Smooth muscle cell (in vitro differentiated cells): ENCODE measurements around the gene SYTL3. TPM values are rescaled to one million over a fixed set of nuclear protein-coding genes. Genes with fewer than 3 reads are reported as not detected.

Source experiments
- DNase-seq: peaks from one replicate; lab custom pipeline; 2025; ENCODE audit not compliant: unreplicated experiment; lab: John Stamatoyannopoulos, UW
- H2AFZ ChIP-seq: fragments of 200-600 bp; sonication (generic); 2 replicates; pipeline ENCODE4 v1.6.0; 2016; ENCODE audit warnings: antibody characterized with exemption, low read depth, mild to moderate bottlenecking
- H3F3A ChIP-seq: fragments of 200-600 bp; sonication (generic); 2 replicates; pipeline ENCODE4 v1.6.0; 2017; ENCODE audit warnings: antibody characterized with exemption, low read depth
- H3K27ac ChIP-seq: fragments of 200-600 bp; sonication (generic); 2 replicates; pipeline ENCODE4 v1.5.1; 2016; ENCODE audit warnings: low read depth, mild to moderate bottlenecking
- H3K27me3 ChIP-seq: fragments of 200-600 bp; sonication (generic); 2 replicates; pipeline ENCODE4 v1.6.1; 2016; ENCODE audit warnings: low read depth, mild to moderate bottlenecking
- H3K36me3 ChIP-seq: fragments of 200-600 bp; sonication (generic); 2 replicates; pipeline ENCODE4 v1.5.1; 2016; ENCODE audit warnings: low read depth
- H3K4me1 ChIP-seq: fragments of 200-600 bp; sonication (generic); 2 replicates; pipeline ENCODE4 v1.5.1; 2016; ENCODE audit warnings: low read depth
- H3K4me2 ChIP-seq: fragments of 200-600 bp; sonication (generic); 2 replicates; pipeline ENCODE4 v1.6.0; 2016; ENCODE audit warnings: mild to moderate bottlenecking
- H3K4me3 ChIP-seq: fragments of 200-600 bp; sonication (generic); 2 replicates; pipeline ENCODE4 v1.5.1; 2016; ENCODE audit warnings: mild to moderate bottlenecking
- H3K79me2 ChIP-seq: fragments of 200-600 bp; sonication (generic); 2 replicates; pipeline ENCODE4 v1.6.0; 2016; ENCODE audit warnings: low read depth, mild to moderate bottlenecking
- H3K9ac ChIP-seq: fragments of 200-600 bp; sonication (generic); 2 replicates; pipeline ENCODE4 v1.6.0; 2016; ENCODE audit warnings: low read depth
- H3K9me3 ChIP-seq: fragments of 200-600 bp; sonication (generic); replicated peaks from 2 replicates; pipeline ENCODE4 v1.5.1; 2016; ENCODE audit warnings: low read depth
- H4K20me1 ChIP-seq: fragments of 200-600 bp; sonication (generic); 2 replicates; pipeline ENCODE4 v1.6.0; 2016; ENCODE audit warnings: low read depth
- WGBS: methylation state at CpG from one replicate; pipeline ENCODE4 v1.1.7; 2016; ENCODE audit warnings: low lambda C conversion rate; 5-methylcytosine and 5-hydroxymethylcytosine counted together
- polyA plus RNA-seq: library from polyadenylated mRNA; unstranded; fragments of >200 nt; fragmentation: Nextera tagmentation; extraction: Ambion mirVana; gene quantifications from 2 replicates; pipeline ENCODE4 v1.2.1, GENCODE V29; 2016
- total RNA-seq: library from RNA; depleted of rRNA; stranded (reverse); fragments of >200 nt; gene quantifications from 2 replicates; pipeline ENCODE4 v1.2.3, GENCODE V29; 2014
- TF ChIP-seq, protein P1 (sequence below): fragments of 200-600 bp; sonication (generic); IDR thresholded peaks from 2 replicates; pipeline ENCODE4 v1.5.1; 2017; ENCODE audit warnings: borderline replicate concordance, mild to moderate bottlenecking, antibody characterized with exemption; ENCODE audit not compliant: insufficient read depth, poor library complexity, severe bottlenecking

The SYTL3 gene
- total and polyA plus RNA-seq, 2 experiments from 2014 or later: 0.13 to 1.2 TPM

DNA sequence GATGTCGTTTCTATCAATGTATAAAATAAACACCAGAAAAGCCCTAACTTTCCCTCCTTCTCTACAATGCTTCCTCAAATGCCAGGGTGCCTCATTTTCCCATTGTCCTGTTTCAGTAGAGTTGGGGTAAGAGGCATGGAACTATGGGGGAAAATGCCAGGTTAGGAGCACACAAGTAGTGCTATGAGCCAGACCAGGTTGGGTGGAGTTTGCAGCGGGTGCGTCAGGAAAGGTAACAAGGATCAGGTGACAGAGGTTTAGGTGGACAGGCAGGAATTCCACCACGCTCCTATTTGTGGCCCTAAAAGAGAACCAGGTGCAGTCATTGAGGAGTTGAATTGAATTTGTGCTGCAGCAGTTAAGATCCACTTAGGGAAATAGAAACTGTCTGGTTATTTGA, 36.5 kb downstream of the SYTL3 start:
- H3K4me2 ChIP-seq: no peak overlapping the region
- no peaks in the 10 kb centered on the region for H3F3A ChIP-seq
- H3K79me2 ChIP-seq: no peaks in the 10 kb centered on the region
- H3K4me1 ChIP-seq: no peaks in the 10 kb centered on the region
- H3K4me3 ChIP-seq: no peak overlapping the region
- peak overlapping the region; percentile 74 for H3K27ac ChIP-seq
- TF ChIP-seq, protein P1, sequence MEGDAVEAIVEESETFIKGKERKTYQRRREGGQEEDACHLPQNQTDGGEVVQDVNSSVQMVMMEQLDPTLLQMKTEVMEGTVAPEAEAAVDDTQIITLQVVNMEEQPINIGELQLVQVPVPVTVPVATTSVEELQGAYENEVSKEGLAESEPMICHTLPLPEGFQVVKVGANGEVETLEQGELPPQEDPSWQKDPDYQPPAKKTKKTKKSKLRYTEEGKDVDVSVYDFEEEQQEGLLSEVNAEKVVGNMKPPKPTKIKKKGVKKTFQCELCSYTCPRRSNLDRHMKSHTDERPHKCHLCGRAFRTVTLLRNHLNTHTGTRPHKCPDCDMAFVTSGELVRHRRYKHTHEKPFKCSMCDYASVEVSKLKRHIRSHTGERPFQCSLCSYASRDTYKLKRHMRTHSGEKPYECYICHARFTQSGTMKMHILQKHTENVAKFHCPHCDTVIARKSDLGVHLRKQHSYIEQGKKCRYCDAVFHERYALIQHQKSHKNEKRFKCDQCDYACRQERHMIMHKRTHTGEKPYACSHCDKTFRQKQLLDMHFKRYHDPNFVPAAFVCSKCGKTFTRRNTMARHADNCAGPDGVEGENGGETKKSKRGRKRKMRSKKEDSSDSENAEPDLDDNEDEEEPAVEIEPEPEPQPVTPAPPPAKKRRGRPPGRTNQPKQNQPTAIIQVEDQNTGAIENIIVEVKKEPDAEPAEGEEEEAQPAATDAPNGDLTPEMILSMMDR: no peak
- no peaks in the 10 kb centered on the region for H3K27me3 ChIP-seq
- no peaks in the 10 kb centered on the region for H3K9me3 ChIP-seq
- peak overlapping the region; percentile 50 for H3K9ac ChIP-seq
- no peak for DNase-seq
- H2AFZ ChIP-seq: no peak overlapping the region
- 61% methylated on average over 4 of the region's 4 CpGs for WGBS
- H4K20me1 ChIP-seq: no peaks in the 10 kb centered on the region
- no peaks in the 10 kb centered on the region for H3K36me3 ChIP-seq

DNA sequence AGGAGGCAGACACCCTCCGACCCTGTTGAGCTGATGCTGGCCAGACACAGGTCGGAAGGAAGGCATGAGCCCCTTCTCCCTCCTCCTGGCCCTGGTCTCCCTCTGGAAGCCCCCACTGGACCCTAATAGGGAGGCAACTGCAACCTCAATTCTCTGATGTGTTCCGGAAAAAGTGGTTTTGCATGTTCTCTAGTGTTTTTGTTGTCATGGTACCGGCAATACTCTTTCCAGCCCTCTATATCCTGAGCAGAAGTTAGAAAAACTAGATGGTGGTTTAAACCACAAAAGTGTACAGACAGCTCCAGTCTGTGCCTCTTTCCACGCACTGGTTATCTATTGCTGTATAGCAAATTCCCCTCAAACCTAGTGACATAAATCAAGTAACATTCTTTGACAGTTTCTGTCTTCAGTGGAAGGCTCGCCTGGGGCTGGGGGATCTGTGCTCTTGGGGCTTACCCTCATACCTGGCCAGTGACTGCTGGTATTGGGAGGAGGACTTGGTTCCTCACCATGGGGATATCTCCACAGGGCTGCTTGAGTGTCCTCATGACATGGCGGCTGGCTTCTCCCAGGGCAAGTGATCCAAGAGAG, 37.0 kb downstream of the SYTL3 start:
- DNase-seq: no peak
- Histone ChIP-seq H3F3A (no peaks in the 10 kb centered on the region), H3K4me2 (no peak overlapping the region), H3K9ac (peak overlapping the region; percentile 50), H3K4me1 (no peaks in the 10 kb centered on the region), H3K9me3 (no peaks in the 10 kb centered on the region), H4K20me1 (no peaks in the 10 kb centered on the region), H2AFZ (no peak overlapping the region), H3K79me2 (no peaks in the 10 kb centered on the region), H3K27me3 (no peaks in the 10 kb centered on the region), H3K27ac (peak overlapping the region; percentile 74), H3K36me3 (no peaks in the 10 kb centered on the region), H3K4me3 (no peak overlapping the region)
- TF ChIP-seq, protein P1: no peak
- 78% methylated on average over 7 of the region's 7 CpGs for WGBS

DNA sequence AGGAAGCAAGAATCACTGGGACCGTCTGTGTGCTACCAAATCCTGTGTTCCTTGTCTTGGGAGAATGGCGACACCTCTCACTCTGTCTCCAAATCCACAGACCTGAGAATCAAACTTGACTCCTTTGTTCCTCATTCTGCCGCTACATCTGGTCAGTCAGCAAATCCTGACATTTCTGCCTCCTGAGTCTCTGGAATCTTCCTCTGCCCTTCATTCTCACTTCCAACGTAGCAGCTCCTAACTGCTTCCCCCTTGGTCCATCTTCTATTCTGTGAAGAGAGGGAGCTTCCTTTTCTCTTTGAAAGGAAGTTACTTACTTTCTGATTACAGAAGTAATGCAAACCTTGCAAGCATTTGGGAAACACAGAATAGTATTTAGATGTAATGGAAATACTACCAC, 37.7 kb downstream of the SYTL3 start:
- no peak for DNase-seq
- H3K9ac ChIP-seq: no peak overlapping the region
- WGBS: 94% methylated on average over 4 of the region's 4 CpGs
- TF ChIP-seq, protein P1: no peak
- no peak overlapping the region for H3K4me2 ChIP-seq
- H3K36me3 ChIP-seq: no peaks in the 10 kb centered on the region
- no peak overlapping the region for H2AFZ ChIP-seq
- no peak overlapping the region for H3K4me3 ChIP-seq
- no peaks in the 10 kb centered on the region for H3F3A ChIP-seq
- H3K9me3 ChIP-seq: no peaks in the 10 kb centered on the region
- H3K27me3 ChIP-seq: no peaks in the 10 kb centered on the region
- no peaks in the 10 kb centered on the region for H3K79me2 ChIP-seq
- no peaks in the 10 kb centered on the region for H4K20me1 ChIP-seq
- H3K4me1 ChIP-seq: no peaks in the 10 kb centered on the region
- peak overlapping the region; percentile 74 for H3K27ac ChIP-seq

DNA sequence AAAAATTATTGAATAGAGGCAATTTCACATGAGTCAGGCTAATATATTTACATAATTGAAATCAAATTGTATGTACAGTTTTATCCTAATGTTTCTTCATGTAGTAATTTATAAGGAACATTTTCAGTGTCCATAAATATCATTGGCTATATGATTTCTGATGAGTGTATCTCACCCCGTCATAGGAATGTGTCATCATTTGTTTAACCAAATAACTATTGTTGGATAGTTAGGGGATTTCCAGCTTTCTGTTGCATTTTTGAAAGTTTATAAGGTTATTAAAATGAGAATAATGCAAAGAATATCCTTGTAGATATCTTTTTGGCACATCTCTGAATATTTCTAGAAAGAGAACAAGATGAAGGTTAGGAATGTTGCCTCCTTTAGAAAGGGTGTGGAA, 39.0 kb downstream of the SYTL3 start:
- H3K9ac ChIP-seq: no peak overlapping the region
- no peak for DNase-seq
- H3K9me3 ChIP-seq: no peaks in the 10 kb centered on the region
- TF ChIP-seq, protein P1: no peak
- no peak overlapping the region for H3K4me3 ChIP-seq
- H3K4me1 ChIP-seq: no peaks in the 10 kb centered on the region
- no peaks in the 10 kb centered on the region for H3K79me2 ChIP-seq
- no peak overlapping the region for H2AFZ ChIP-seq
- H3F3A ChIP-seq: no peaks in the 10 kb centered on the region
- no peaks in the 10 kb centered on the region for H4K20me1 ChIP-seq
- no peaks in the 10 kb centered on the region for H3K27me3 ChIP-seq
- H3K4me2 ChIP-seq: no peak overlapping the region
- 88% methylated on average over 1 of the region's 1 CpG for WGBS
- H3K36me3 ChIP-seq: no peaks in the 10 kb centered on the region
- H3K27ac ChIP-seq: no peak overlapping the region
